Hindlimb muscle (tissue), 1 donor: ENCODE measurements around the gene LIN9. TPM values are rescaled to one million over a fixed set of nuclear protein-coding genes. Genes with fewer than 3 reads are reported as not detected.
"Not testable (repeated sequence)": the region's sequence is repeated elsewhere in the genome, so short reads cannot be mapped to it uniquely, and the experiment has no call there.

Source experiments
- DNase-seq: peaks from one replicate; pipeline ENCODE4 v3.0.0-alpha.2; 2013
- polyA plus RNA-seq: library from polyadenylated mRNA; unstranded; fragments of 120-200 nt; gene quantifications from one replicate; pipeline ENCODE4 v1.2.1, GENCODE V29; 2013; ENCODE audit not compliant: insufficient read length

The LIN9 gene
- polyA plus RNA-seq, result 7.0 TPM

- peak; percentile 92 for DNase-seq
These were observed at the start of gene LIN9 for GRCh38 chr1:226308723-226309397. LIN9 (minus strand) TSS chr1:226309164; CDS start chr1:226309139, 25 bp downstream.

- DNase-seq, result no peak
These were observed 48.5 kb upstream of the LIN9 start for GRCh38 chr1:226357416-226357815.

- DNase-seq, result peak; percentile 50
These were observed 46.9 kb upstream of the LIN9 start for GRCh38 chr1:226355669-226356551.

- no peak for DNase-seq
These were observed 46.1 kb upstream of the LIN9 start for GRCh38 chr1:226355016-226355415.

- DNase-seq, result no peak
These were observed 44.9 kb upstream of the LIN9 start for GRCh38 chr1:226353698-226354525.

GRCh38 chr1:226351709-226352108, 42.7 kb upstream of the LIN9 start:
- DNase-seq, result no peak

GRCh38 chr1:226350519-226350865, 41.5 kb upstream of the LIN9 start:
- no peak for DNase-seq

GRCh38 chr1:226349801-226350518, 41.0 kb upstream of the LIN9 start:
- no peak for DNase-seq

GRCh38 chr1:226349081-226349480, 40.1 kb upstream of the LIN9 start:
- no peak for DNase-seq

- no peak for DNase-seq
These were observed 35.7 kb upstream of the LIN9 start for GRCh38 chr1:226344441-226345259.

- DNase-seq, result no peak
These were observed 33.7 kb upstream of the LIN9 start for GRCh38 chr1:226342656-226343055.

GRCh38 chr1:226340111-226340510, 31.1 kb upstream of the LIN9 start:
- not testable (repeated sequence) for DNase-seq

- DNase-seq, result no peak
These were observed 28.4 kb upstream of the LIN9 start for GRCh38 chr1:226337276-226337875.

- no peak for DNase-seq
These were observed 26.7 kb upstream of the LIN9 start for GRCh38 chr1:226335661-226336060.

GRCh38 chr1:226332947-226333346, 24.0 kb upstream of the LIN9 start:
- no peak for DNase-seq

- no peak for DNase-seq
These were observed 20.3 kb upstream of the LIN9 start for GRCh38 chr1:226329237-226329636.

- DNase-seq, result no peak
These were observed 18.8 kb upstream of the LIN9 start for GRCh38 chr1:226327761-226328162.

- DNase-seq, result no peak
These were observed 16.2 kb upstream of the LIN9 start for GRCh38 chr1:226325178-226325577.

GRCh38 chr1:226324479-226324878, 15.5 kb upstream of the LIN9 start:
- DNase-seq, result no peak

GRCh38 chr1:226322986-226323385, 14.0 kb upstream of the LIN9 start:
- DNase-seq, result no peak

GRCh38 chr1:226320930-226321329, 12.0 kb upstream of the LIN9 start:
- DNase-seq, result no peak
